Upper lobe of right lung (tissue), 1 donor: ENCODE results near the gene PRICKLE1. TPM values are rescaled to one million over a fixed set of nuclear protein-coding genes. Genes with fewer than 3 reads are reported as not detected.
A peak's percentile ranks its signal among the peaks of the same experiment; 100 is the strongest.

Source experiments
- ATAC-seq: fragments of 200-7000 bp; cut with Tn5 transposase; one replicate; pipeline ENCODE4 v1.9.1; 2020; ENCODE audit warnings: mild to moderate bottlenecking, moderate library complexity
- DNase-seq: peaks from one replicate; pipeline ENCODE4 v3.0.0-alpha.2; 2020
- H3K27ac ChIP-seq: fragments of 200-600 bp; one replicate; pipeline ENCODE4 v1.8.0; 2022
- H3K27me3 ChIP-seq: fragments of 200-600 bp; one replicate; pipeline ENCODE4 v1.8.0; 2022; ENCODE audit warnings: mild to moderate bottlenecking
- H3K36me3 ChIP-seq: fragments of 200-600 bp; one replicate; pipeline ENCODE4 v1.8.0; 2022
- H3K4me1 ChIP-seq: fragments of 200-600 bp; one replicate; pipeline ENCODE4 v1.8.0; 2022
- H3K4me3 ChIP-seq: fragments of 200-600 bp; one replicate; pipeline ENCODE4 v1.8.0; 2022; ENCODE audit warnings: mild to moderate bottlenecking
- H3K9me3 ChIP-seq: fragments of 200-600 bp; one replicate; pipeline ENCODE4 v1.8.0; 2022
- CTCF ChIP-seq: fragments of 200-600 bp; IDR thresholded peaks from one replicate; pipeline ENCODE4 v1.8.0; 2022; ENCODE audit warnings: antibody characterized with exemption
- intact Hi-C: fragments of 100-400 bp; cut with DNase I; formaldehyde crosslinking; loops from one replicate; pipeline ENCODE4 v1.11.0; 2022
- total RNA-seq: library from RNA; stranded (reverse); fragmentation: NEBNext Ultra II Directional; extraction: Animal tissue kit (Norgen Biotek cat#: 25700); gene quantifications from one replicate; pipeline ENCODE4 v1.2.1, GENCODE V29; 2021
- donor health status: DM: no; HTN: yes; CAD: no; lungs with severe emphysema.

Gene PRICKLE1
- total RNA-seq, 1 donor from 2014 or later: 18.4 TPM

- Histone ChIP-seq H3K27ac (no peak overlapping the region), H3K36me3 (no peaks in the 10 kb centered on the region), H3K27me3 (peaks cover 10% of the 10 kb centered on the region), H3K4me1 (peaks cover 20% of the 10 kb centered on the region), H3K9me3 (no peaks in the 10 kb centered on the region), H3K4me3 (no peak overlapping the region)
- DNase-seq (no peak), ATAC-seq (no peak)
- no peak for TF ChIP-seq CTCF
- intact Hi-C loops: no loop called here
Observed at GRCh38 chr12:42584651-42585111, 4.9 kb downstream of the PRICKLE1 start.

- Histone ChIP-seq H3K4me1 (peaks cover 27% of the 10 kb centered on the region), H3K4me3 (no peak overlapping the region), H3K27me3 (peaks cover 2% of the 10 kb centered on the region), H3K9me3 (no peaks in the 10 kb centered on the region), H3K27ac (no peak overlapping the region), H3K36me3 (no peaks in the 10 kb centered on the region)
- DNase-seq: no peak
- TF ChIP-seq CTCF: no peak
- ATAC-seq: no peak
- intact Hi-C loops: no loop called here
Observed at GRCh38 chr12:42583016-42583415, 6.5 kb downstream of the PRICKLE1 start.

- Histone ChIP-seq H3K36me3 (no peaks in the 10 kb centered on the region), H3K27me3 (no peaks in the 10 kb centered on the region), H3K4me1 (peaks cover 27% of the 10 kb centered on the region), H3K9me3 (no peaks in the 10 kb centered on the region), H3K4me3 (no peak overlapping the region), H3K27ac (no peak overlapping the region)
- no peak for ATAC-seq
- DNase-seq: no peak
- intact Hi-C loops: no loop called here
- TF ChIP-seq CTCF: no peak
Observed at GRCh38 chr12:42582498-42582897, 7.0 kb downstream of the PRICKLE1 start.

GRCh38 chr12:42582050-42582449 lies 7.5 kb downstream of the PRICKLE1 start:
- Histone ChIP-seq H3K27ac (no peak overlapping the region), H3K36me3 (no peaks in the 10 kb centered on the region), H3K4me3 (no peak overlapping the region), H3K4me1 (peaks cover 27% of the 10 kb centered on the region), H3K9me3 (no peaks in the 10 kb centered on the region), H3K27me3 (no peaks in the 10 kb centered on the region)
- intact Hi-C loops: no loop called here
- no peak for ATAC-seq
- no peak for TF ChIP-seq CTCF
- no peak for DNase-seq

GRCh38 chr12:42576374-42576773 lies 13.2 kb downstream of the PRICKLE1 start:
- no peaks in the 10 kb centered on the region for H3K9me3 ChIP-seq
- no peak for ATAC-seq
- H3K27me3 ChIP-seq: no peaks in the 10 kb centered on the region
- intact Hi-C loops: no loop called here
- no peak overlapping the region for H3K27ac ChIP-seq
- TF ChIP-seq CTCF: no peak
- no peak for DNase-seq
- no peaks in the 10 kb centered on the region for H3K36me3 ChIP-seq
- H3K4me1 ChIP-seq: peaks cover 41% of the 10 kb centered on the region
- no peak overlapping the region for H3K4me3 ChIP-seq

GRCh38 chr12:42575717-42576116 lies 13.8 kb downstream of the PRICKLE1 start:
- Histone ChIP-seq H3K27me3 (no peaks in the 10 kb centered on the region), H3K9me3 (no peaks in the 10 kb centered on the region), H3K4me1 (peaks cover 43% of the 10 kb centered on the region), H3K4me3 (no peak overlapping the region), H3K27ac (peak overlapping the region; percentile 44), H3K36me3 (no peaks in the 10 kb centered on the region)
- intact Hi-C loops: no loop called here
- ATAC-seq (peak; percentile 75), DNase-seq (no peak)
- TF ChIP-seq CTCF: no peak
